OCI-M1 (cell line): ENCODE measurements around the gene ADGRV1.
A peak's percentile ranks its signal among the peaks of the same experiment; 100 is the strongest.
"Not testable (repeated sequence)": the region's sequence is repeated elsewhere in the genome, so short reads cannot be mapped to it uniquely, and the experiment has no call there.

Experiments used
- DNase-seq: peaks from one replicate; lab custom pipeline; 2025; lab: John Stamatoyannopoulos, UW

The ADGRV1 gene

GRCh38 chr5:90911169-90911568 is 352.6 kb downstream of the ADGRV1 start:
- no peak for DNase-seq

- DNase-seq = no peak
Observed at GRCh38 chr5:90912476-90912875, 353.9 kb downstream of the ADGRV1 start.

GRCh38 chr5:90915393-90915792 is 356.8 kb downstream of the ADGRV1 start:
- no peak for DNase-seq

- DNase-seq = no peak
Observed at GRCh38 chr5:90916947-90917800, 358.6 kb downstream of the ADGRV1 start.

- no peak for DNase-seq
Observed at GRCh38 chr5:90917928-90918668, 359.5 kb downstream of the ADGRV1 start.

- peak; percentile 33 for DNase-seq
Observed at GRCh38 chr5:90921418-90921973, 362.9 kb downstream of the ADGRV1 start.

GRCh38 chr5:90924222-90924621 is 365.6 kb downstream of the ADGRV1 start:
- DNase-seq = not testable (repeated sequence)

GRCh38 chr5:90929013-90929839 is 370.6 kb downstream of the ADGRV1 start:
- DNase-seq = not testable (repeated sequence)

GRCh38 chr5:90930062-90930461 is 371.5 kb downstream of the ADGRV1 start:
- DNase-seq = no peak

- DNase-seq = peak; percentile 32
Observed at GRCh38 chr5:90930756-90931431, 372.3 kb downstream of the ADGRV1 start.

GRCh38 chr5:90932052-90932699 is 373.6 kb downstream of the ADGRV1 start:
- DNase-seq = peak; percentile 63

- no peak for DNase-seq
Observed at GRCh38 chr5:90933298-90933697, 374.7 kb downstream of the ADGRV1 start.

- no peak for DNase-seq
Observed at GRCh38 chr5:90934091-90934719, 375.6 kb downstream of the ADGRV1 start.

GRCh38 chr5:90934738-90935137 is 376.1 kb downstream of the ADGRV1 start:
- DNase-seq = no peak

- DNase-seq = no peak
Observed at GRCh38 chr5:90939211-90939610, 380.6 kb downstream of the ADGRV1 start.

- peak; percentile 46 for DNase-seq
Observed at GRCh38 chr5:90940227-90940995, 381.8 kb downstream of the ADGRV1 start.

GRCh38 chr5:90941002-90941720 is 382.6 kb downstream of the ADGRV1 start:
- no peak for DNase-seq

- DNase-seq = no peak
Observed at GRCh38 chr5:90944116-90944515, 385.5 kb downstream of the ADGRV1 start.

GRCh38 chr5:90947667-90948066 is 389.1 kb downstream of the ADGRV1 start:
- no peak for DNase-seq
